ENCODE results near the gene TEP1. TPM values are rescaled to one million over a fixed set of nuclear protein-coding genes. Genes with fewer than 3 reads are reported as not detected.

The TEP1 gene
- total and polyA plus RNA-seq, 2 of the 8 experiments (the other 6 are each of a cell fraction or from before 2014, with no cell fraction given) = 6.9 to 10.7 TPM

GRCh38 chr14:20350282-20350681, 63.0 kb downstream of the TEP1 start (continued):
- TF ChIP-seq KDM4A (IDR thresholded peaks at IDR 0.05; ENCODE audit: low read depth, low read length, severe bottlenecking) = no peak
- TF ChIP-seq SRF (IDR thresholded peaks at IDR 0.05; ENCODE audit: low read depth, low read length) = no peak
